HEK293 (cell line): Measurements from ENCODE around the gene DACT2.
A peak's percentile ranks its signal among the peaks of the same experiment; 100 is the strongest.

Experiments used
- CTCF ChIA-PET: fragments of 350-600 bp; formaldehyde crosslinking; extraction: SDS; loops from one replicate; lab custom pipeline; 2021; ENCODE audit warnings: antibody characterized with exemption; lab: Yijun Ruan, JAX
- POLR2A ChIA-PET: fragments of 300-600 bp; formaldehyde crosslinking; extraction: SDS; loops from one replicate; lab custom pipeline; 2020; ENCODE audit warnings: antibody characterized with exemption, inconsistent platforms; lab: Yijun Ruan, JAX
- H3K27ac ChIP-seq: fragments of 200-500 bp; sonication (Bioruptor generic); 2 replicates; pipeline ENCODE4 v1.5.1; 2014; ENCODE audit warnings: low read depth, low read length, control low read depth, inconsistent platforms; ENCODE audit errors: extremely low read depth
- H3K36me3 ChIP-seq, 2 experiments: fragments of 200-500 bp in 1 of 2; sonication (Bioruptor generic) in 1 of 2; 1 replicate in 1 of 2; 2 replicates in 1 of 2; pipeline ENCODE4 v1.5.1; 2014 to 2017; ENCODE audit warnings: inconsistent platforms in 2 of 2, low read length in 2 of 2; ENCODE audit not compliant: control insufficient read depth in 2 of 2, insufficient read depth in 1 of 2
- H3K4me1 ChIP-seq: fragments of 200-500 bp; sonication (Bioruptor generic); 2 replicates; pipeline ENCODE4 v1.5.1; 2014; ENCODE audit warnings: mild to moderate bottlenecking, low read length, inconsistent platforms; ENCODE audit not compliant: control insufficient read depth, insufficient read depth
- H3K4me3 ChIP-seq: 2 replicates; pipeline ENCODE4 v1.5.1; 2011; ENCODE audit warnings: low read depth, mild to moderate bottlenecking, control low read depth, low read length, moderate library complexity
- H3K9me3 ChIP-seq: fragments of 200-500 bp; sonication (Bioruptor generic); 2 replicates; pipeline ENCODE4 v1.5.1; 2014; ENCODE audit warnings: low read depth, low read length, inconsistent platforms; ENCODE audit not compliant: control insufficient read depth, insufficient read depth
- EGR2 ChIP-seq: fragments of 450-650 bp; formaldehyde crosslinking; IDR thresholded peaks from 2 replicates; pipeline ENCODE4 v1.5.1; 2016; ENCODE audit warnings: low read depth, missing biosample characterization, missing genetic modification characterization
- GLI2 ChIP-seq: fragments of 450-650 bp; formaldehyde crosslinking; IDR thresholded peaks from 2 replicates; pipeline ENCODE4; 2017; ENCODE audit warnings: missing biosample characterization, missing genetic modification characterization, low read depth, borderline replicate concordance
- TRIM28 ChIP-seq: IDR thresholded peaks from 2 replicates; pipeline ENCODE4 v1.6.1; 2011; ENCODE audit warnings: low read length, control low read depth, borderline replicate concordance
- WT1 ChIP-seq: fragments of 450-650 bp; formaldehyde crosslinking; IDR thresholded peaks from 2 replicates; pipeline ENCODE4 v1.5.1; 2016; ENCODE audit warnings: missing biosample characterization, missing genetic modification characterization
- ZBTB17 ChIP-seq: fragments of 450-650 bp; formaldehyde crosslinking; IDR thresholded peaks from 2 replicates; pipeline ENCODE4 v1.5.1; 2016; ENCODE audit warnings: missing biosample characterization, missing genetic modification characterization
- ZBTB20 ChIP-seq: fragments of 450-650 bp; formaldehyde crosslinking; IDR thresholded peaks from 2 replicates; pipeline ENCODE4 v1.5.1; 2016; ENCODE audit warnings: missing biosample characterization, missing genetic modification characterization
- ZFP69B ChIP-seq: fragments of 450-650 bp; formaldehyde crosslinking; IDR thresholded peaks from 2 replicates; pipeline ENCODE4 v1.5.1; 2016; ENCODE audit warnings: missing biosample characterization, missing genetic modification characterization
- ZIC2 ChIP-seq: fragments of 450-650 bp; formaldehyde crosslinking; IDR thresholded peaks from 2 replicates; pipeline ENCODE4 v1.5.1; 2016; ENCODE audit warnings: missing biosample characterization, missing genetic modification characterization
- ZNF121 ChIP-seq: fragments of 450-650 bp; formaldehyde crosslinking; IDR thresholded peaks from 2 replicates; pipeline ENCODE4 v1.5.1; 2016; ENCODE audit warnings: missing biosample characterization, missing genetic modification characterization
- ZNF501 ChIP-seq: fragments of 450-650 bp; formaldehyde crosslinking; IDR thresholded peaks from 2 replicates; pipeline ENCODE4 v1.5.1; 2016; ENCODE audit warnings: missing biosample characterization, missing genetic modification characterization
- ZNF610 ChIP-seq: fragments of 450-650 bp; formaldehyde crosslinking; IDR thresholded peaks from 2 replicates; pipeline ENCODE4 v1.5.1; 2016; ENCODE audit warnings: missing biosample characterization, missing genetic modification characterization, borderline replicate concordance
- ZNF629 ChIP-seq: fragments of 450-650 bp; formaldehyde crosslinking; IDR thresholded peaks from 2 replicates; pipeline ENCODE4 v1.5.1; 2017; ENCODE audit warnings: missing biosample characterization, missing genetic modification characterization
- ZNF677 ChIP-seq: fragments of 450-650 bp; IDR thresholded peaks from 2 replicates; pipeline ENCODE4 v1.5.0; 2018; ENCODE audit warnings: missing biosample characterization, mild to moderate bottlenecking, missing genetic modification characterization, moderate library complexity
- ZNF843 ChIP-seq: fragments of 450-650 bp; formaldehyde crosslinking; IDR thresholded peaks from 2 replicates; pipeline ENCODE4 v1.5.1; 2016; ENCODE audit warnings: missing biosample characterization, missing genetic modification characterization
- ZXDB ChIP-seq: fragments of 450-650 bp; formaldehyde crosslinking; IDR thresholded peaks from 2 replicates; pipeline ENCODE4 v1.5.1; 2016; ENCODE audit warnings: missing biosample characterization, missing genetic modification characterization
- TF ChIP-seq, protein P1 (sequence below): fragments of 450-650 bp; formaldehyde crosslinking; IDR thresholded peaks from 2 replicates; pipeline ENCODE4 v1.5.0; 2017; ENCODE audit warnings: missing biosample characterization, missing genetic modification characterization, borderline replicate concordance
- TF ChIP-seq, protein P2 (sequence below): fragments of 450-650 bp; formaldehyde crosslinking; IDR thresholded peaks from 2 replicates; pipeline ENCODE4 v1.5.1; 2016; ENCODE audit warnings: missing biosample characterization, missing genetic modification characterization, low read depth
- TF ChIP-seq, protein P3 (sequence below): fragments of 450-650 bp; formaldehyde crosslinking; IDR thresholded peaks from 2 replicates; pipeline ENCODE4 v1.5.1; 2016; ENCODE audit warnings: missing biosample characterization, missing genetic modification characterization, borderline replicate concordance

The DACT2 gene

DNA sequence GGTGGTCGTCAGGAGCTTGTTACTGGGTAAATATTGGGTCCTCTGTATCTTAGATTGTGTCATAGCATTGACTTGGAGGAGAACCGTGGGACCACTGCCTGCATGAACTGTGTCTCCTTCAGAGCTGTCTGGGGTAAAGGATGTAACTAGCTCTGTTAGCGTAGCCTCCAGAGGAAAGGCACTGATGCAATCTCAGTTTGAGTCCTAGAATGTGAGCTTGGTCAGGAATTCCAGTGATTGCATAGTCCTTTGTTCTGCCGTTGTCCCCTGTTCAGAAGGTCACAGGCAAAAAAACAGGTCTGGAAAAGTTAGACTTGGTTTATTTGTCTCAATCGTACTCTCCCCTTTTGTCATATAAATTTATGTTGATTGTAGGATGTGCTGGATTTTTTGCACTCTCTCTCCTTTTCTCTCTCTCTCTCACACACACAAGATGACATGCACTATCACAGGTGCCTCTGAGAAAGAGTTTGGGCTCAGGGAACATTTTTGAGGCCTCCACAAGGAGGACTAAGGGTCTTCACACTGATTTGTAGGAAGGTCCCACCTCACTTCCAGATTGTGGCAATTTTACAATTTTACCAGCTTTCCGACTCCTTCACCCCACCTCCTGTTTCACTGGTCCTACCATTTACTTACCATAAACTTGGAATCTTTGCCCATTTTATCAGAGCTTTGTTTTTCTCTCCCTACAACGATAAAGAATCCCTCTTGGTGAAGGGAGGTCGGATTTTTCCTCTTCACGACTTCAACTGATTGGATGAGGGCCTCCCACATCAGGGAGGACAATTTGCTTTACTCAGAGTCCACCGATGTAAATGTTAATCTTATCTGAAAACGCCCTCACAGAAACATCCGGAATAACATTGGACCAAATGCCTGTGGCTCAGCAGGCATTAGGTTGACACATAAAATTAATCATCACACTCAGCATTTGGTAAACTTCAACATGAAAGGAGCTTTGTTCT lies 7.0 kb upstream of the DACT2 start:
- no peaks in the 10 kb centered on the region for H3K36me3 ChIP-seq
- peaks cover 7% of the 10 kb centered on the region; the same call in 1 of the 2 replicates for H3K4me1 ChIP-seq
- H3K9me3 ChIP-seq, result no peaks in the 10 kb centered on the region
- H3K4me3 ChIP-seq, result no peak overlapping the region
- 0 out of 2 replicates have a peak, but pooled peaks have one; percentile 9 for TF ChIP-seq EGR2 (tag by site-specific recombination)
- TF ChIP-seq TRIM28, result peak; percentile 57; the same call in 1 of the 2 replicates
- TF ChIP-seq ZIC2 (tag by site-specific recombination), result 0 out of 2 replicates have a peak, but pooled peaks have one; percentile 10
- TF ChIP-seq, protein P1, sequence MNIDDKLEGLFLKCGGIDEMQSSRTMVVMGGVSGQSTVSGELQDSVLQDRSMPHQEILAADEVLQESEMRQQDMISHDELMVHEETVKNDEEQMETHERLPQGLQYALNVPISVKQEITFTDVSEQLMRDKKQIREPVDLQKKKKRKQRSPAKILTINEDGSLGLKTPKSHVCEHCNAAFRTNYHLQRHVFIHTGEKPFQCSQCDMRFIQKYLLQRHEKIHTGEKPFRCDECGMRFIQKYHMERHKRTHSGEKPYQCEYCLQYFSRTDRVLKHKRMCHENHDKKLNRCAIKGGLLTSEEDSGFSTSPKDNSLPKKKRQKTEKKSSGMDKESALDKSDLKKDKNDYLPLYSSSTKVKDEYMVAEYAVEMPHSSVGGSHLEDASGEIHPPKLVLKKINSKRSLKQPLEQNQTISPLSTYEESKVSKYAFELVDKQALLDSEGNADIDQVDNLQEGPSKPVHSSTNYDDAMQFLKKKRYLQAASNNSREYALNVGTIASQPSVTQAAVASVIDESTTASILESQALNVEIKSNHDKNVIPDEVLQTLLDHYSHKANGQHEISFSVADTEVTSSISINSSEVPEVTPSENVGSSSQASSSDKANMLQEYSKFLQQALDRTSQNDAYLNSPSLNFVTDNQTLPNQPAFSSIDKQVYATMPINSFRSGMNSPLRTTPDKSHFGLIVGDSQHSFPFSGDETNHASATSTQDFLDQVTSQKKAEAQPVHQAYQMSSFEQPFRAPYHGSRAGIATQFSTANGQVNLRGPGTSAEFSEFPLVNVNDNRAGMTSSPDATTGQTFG (tag by site-specific recombination), result no peak
- H3K27ac ChIP-seq, result no peak overlapping the region; the same call in 1 of the 2 replicates
- ChIA-PET POLR2A (no interaction called here), CTCF (interaction anchor here (0.6 kb wide), 1 partner anchor 775 kb away, joined by 3 read pairs; no protein-coding TSS in a partner anchor)

DNA sequence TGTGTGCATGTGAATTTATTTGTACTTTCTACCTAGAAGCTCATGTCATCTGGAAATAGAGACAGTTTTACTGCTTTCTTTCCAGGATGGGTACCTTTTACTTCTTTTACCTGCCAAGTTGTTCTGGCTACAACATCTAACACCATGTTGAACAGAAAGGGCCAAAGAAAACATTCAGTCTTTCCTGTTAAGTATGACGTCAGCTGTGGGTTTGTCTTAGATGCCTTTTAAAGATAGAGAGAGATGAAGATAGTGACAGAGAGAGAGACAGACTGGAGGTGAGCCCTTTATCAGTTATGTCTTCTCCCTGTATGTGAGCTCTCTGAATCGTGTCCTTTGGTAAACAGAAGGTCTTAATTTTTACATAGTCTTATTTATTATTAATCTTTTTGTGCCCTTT lies 3.4 kb upstream of the DACT2 start:
- Histone ChIP-seq H3K36me3 (no peaks in the 10 kb centered on the region), H3K9me3 (no peaks in the 10 kb centered on the region; the same call in 1 of the 2 replicates), H3K27ac (no peak overlapping the region), H3K4me3 (no peak overlapping the region), H3K4me1 (peaks cover 7% of the 10 kb centered on the region; the same call in 1 of the 2 replicates)
- CTCF ChIA-PET, result interaction anchor here (0.9 kb wide), 1 partner anchor 469 kb away, joined by 3 read pairs; no protein-coding TSS in a partner anchor
- POLR2A ChIA-PET, result no interaction called here
- TF ChIP-seq ZNF629 (tag by site-specific recombination) (peak; percentile 58; the same call in 1 of the 2 replicates), ZXDB (tag by site-specific recombination) (0 out of 2 replicates have a peak, but pooled peaks have one; percentile 22), ZNF610 (tag by site-specific recombination) (no peak)
- TF ChIP-seq, protein P2, sequence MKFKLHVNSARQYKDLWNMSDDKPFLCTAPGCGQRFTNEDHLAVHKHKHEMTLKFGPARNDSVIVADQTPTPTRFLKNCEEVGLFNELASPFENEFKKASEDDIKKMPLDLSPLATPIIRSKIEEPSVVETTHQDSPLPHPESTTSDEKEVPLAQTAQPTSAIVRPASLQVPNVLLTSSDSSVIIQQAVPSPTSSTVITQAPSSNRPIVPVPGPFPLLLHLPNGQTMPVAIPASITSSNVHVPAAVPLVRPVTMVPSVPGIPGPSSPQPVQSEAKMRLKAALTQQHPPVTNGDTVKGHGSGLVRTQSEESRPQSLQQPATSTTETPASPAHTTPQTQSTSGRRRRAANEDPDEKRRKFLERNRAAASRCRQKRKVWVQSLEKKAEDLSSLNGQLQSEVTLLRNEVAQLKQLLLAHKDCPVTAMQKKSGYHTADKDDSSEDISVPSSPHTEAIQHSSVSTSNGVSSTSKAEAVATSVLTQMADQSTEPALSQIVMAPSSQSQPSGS (tag by site-specific recombination), result peak; percentile 93

DNA sequence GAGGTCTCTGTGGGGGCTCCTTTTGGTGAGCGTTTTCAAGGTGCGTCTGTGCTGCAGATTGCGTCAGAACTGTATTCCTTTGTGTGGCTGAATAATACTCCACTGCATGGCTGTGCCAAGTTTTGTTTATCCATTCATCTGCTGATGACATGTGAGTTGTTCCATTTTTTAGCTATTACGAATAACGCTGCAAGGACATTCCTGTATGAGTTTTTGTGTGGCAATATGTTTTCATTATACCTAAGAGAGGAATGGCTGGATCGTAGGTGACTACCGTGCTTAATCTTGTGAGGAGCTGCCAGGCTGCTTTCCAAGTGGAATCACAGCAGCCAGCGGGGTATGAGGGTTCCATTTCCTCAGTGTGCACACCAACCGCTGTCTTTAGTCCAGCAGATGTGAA lies 1.1 kb upstream of the DACT2 start:
- ChIA-PET POLR2A (no interaction called here), CTCF (interaction anchor here (2.1 kb wide), 1 partner anchor 11 kb away, joined by 8 read pairs; no protein-coding TSS in a partner anchor)
- Histone ChIP-seq H3K9me3 (no peaks in the 10 kb centered on the region; the same call in 1 of the 2 replicates), H3K4me1 (peaks cover 4% of the 10 kb centered on the region; the same call in 1 of the 2 replicates), H3K27ac (no peak overlapping the region), H3K4me3 (no peak overlapping the region), H3K36me3 (no peaks in the 10 kb centered on the region)
- TF ChIP-seq, protein P3, sequence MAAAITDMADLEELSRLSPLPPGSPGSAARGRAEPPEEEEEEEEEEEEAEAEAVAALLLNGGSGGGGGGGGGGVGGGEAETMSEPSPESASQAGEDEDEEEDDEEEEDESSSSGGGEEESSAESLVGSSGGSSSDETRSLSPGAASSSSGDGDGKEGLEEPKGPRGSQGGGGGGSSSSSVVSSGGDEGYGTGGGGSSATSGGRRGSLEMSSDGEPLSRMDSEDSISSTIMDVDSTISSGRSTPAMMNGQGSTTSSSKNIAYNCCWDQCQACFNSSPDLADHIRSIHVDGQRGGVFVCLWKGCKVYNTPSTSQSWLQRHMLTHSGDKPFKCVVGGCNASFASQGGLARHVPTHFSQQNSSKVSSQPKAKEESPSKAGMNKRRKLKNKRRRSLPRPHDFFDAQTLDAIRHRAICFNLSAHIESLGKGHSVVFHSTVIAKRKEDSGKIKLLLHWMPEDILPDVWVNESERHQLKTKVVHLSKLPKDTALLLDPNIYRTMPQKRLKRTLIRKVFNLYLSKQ (tag by site-specific recombination), result no peak
- TF ChIP-seq ZFP69B (tag by site-specific recombination) (no peak), ZNF677 (tag by site-specific recombination) (no peak), WT1 (tag by site-specific recombination) (no peak), ZBTB20 (no peak), ZBTB17 (no peak), ZNF843 (tag by site-specific recombination) (no peak), GLI2 (tag by site-specific recombination) (no peak), ZNF501 (tag by site-specific recombination) (no peak), ZNF121 (no peak)
